Activated naive CD4-positive, alpha-beta T cell treated with anti-CD3 and anti-CD28 coated beads, Interleukin-2, amount 10 ng/mL, durations not matched to agents 7 days and 5 days (primary cell): ENCODE measurements around the gene PLXNB1.

Source experiments
- CTCF ChIA-PET: fragments of 350-600 bp; sonication (Branson Sonifier 250); formaldehyde crosslinking; loops from one replicate; lab custom pipeline; 2021; ENCODE audit warnings: antibody characterized with exemption; lab: Charles Lee
- DNase-seq: peaks from one replicate; pipeline ENCODE4 v3.0.0-alpha.2; 2020
- H3K27ac Mint-ChIP-seq: one replicate; pipeline ENCODE4 v1.8.0; 2021; ENCODE audit warnings: mild to moderate bottlenecking, moderate library complexity, mixed read lengths
- H3K27me3 Mint-ChIP-seq: one replicate; pipeline ENCODE4 v1.8.0; 2021; ENCODE audit warnings: mild to moderate bottlenecking, mixed read lengths
- H3K36me3 Mint-ChIP-seq: one replicate; pipeline ENCODE4 v1.8.0; 2021; ENCODE audit warnings: mixed read lengths
- H3K4me1 Mint-ChIP-seq: one replicate; pipeline ENCODE4 v1.8.0; 2021; ENCODE audit warnings: mixed read lengths
- H3K4me3 Mint-ChIP-seq: one replicate; pipeline ENCODE4 v1.8.0; 2021; ENCODE audit warnings: mild to moderate bottlenecking, moderate library complexity, mixed read lengths
- H3K9me3 Mint-ChIP-seq: one replicate; pipeline ENCODE4 v1.8.0; 2021; ENCODE audit warnings: mixed read lengths

The PLXNB1 gene

GRCh38 chr3:48416546-48416945 lies 13.3 kb downstream of the PLXNB1 start:
- no peak overlapping the region for H3K27ac Mint-ChIP-seq
- H3K36me3 Mint-ChIP-seq, result no peaks in the 10 kb centered on the region
- CTCF ChIA-PET, result interaction anchor here (1.0 to 2.5 kb wide), 3 partner anchors 16 to 91 kb away, joined by 3 to 10 read pairs (median 6); no protein-coding TSS in a partner anchor

GRCh38 chr3:48416091-48416505 lies 13.8 kb downstream of the PLXNB1 start:
- H3K4me3 Mint-ChIP-seq, result no peak overlapping the region
- H3K27ac Mint-ChIP-seq, result no peak overlapping the region
- no peaks in the 10 kb centered on the region for H3K36me3 Mint-ChIP-seq
- CTCF ChIA-PET, result interaction anchor here (1.0 to 2.5 kb wide), 4 partner anchors 16 to 91 kb away, joined by 3 to 10 read pairs (median 6); no protein-coding TSS in a partner anchor
- H3K4me1 Mint-ChIP-seq, result no peaks in the 10 kb centered on the region
- H3K27me3 Mint-ChIP-seq, result no peaks in the 10 kb centered on the region
- no peaks in the 10 kb centered on the region for H3K9me3 Mint-ChIP-seq
- no peak for DNase-seq

More at GRCh38 chr3:48416546-48416945, 13.3 kb downstream of the PLXNB1 start:
- H3K9me3 Mint-ChIP-seq, result no peaks in the 10 kb centered on the region
- H3K4me1 Mint-ChIP-seq, result no peaks in the 10 kb centered on the region
- no peak overlapping the region for H3K4me3 Mint-ChIP-seq
- DNase-seq, result no peak
- H3K27me3 Mint-ChIP-seq, result no peaks in the 10 kb centered on the region

- no peak for DNase-seq
- Mint-ChIP-seq H3K4me1 (no peaks in the 10 kb centered on the region), H3K4me3 (no peak overlapping the region), H3K27me3 (no peaks in the 10 kb centered on the region), H3K9me3 (no peaks in the 10 kb centered on the region), H3K27ac (no peak overlapping the region), H3K36me3 (no peaks in the 10 kb centered on the region)
- CTCF ChIA-PET, result interaction anchor here (1.9 to 2.5 kb wide), 3 partner anchors 15 to 21 kb away, joined by 5 to 10 read pairs (median 6); no protein-coding TSS in a partner anchor
These were observed 14.5 kb downstream of the PLXNB1 start for GRCh38 chr3:48415251-48415953.

- no peak overlapping the region for H3K27ac Mint-ChIP-seq
- H3K4me3 Mint-ChIP-seq, result no peak overlapping the region
- CTCF ChIA-PET, result interaction anchor here (1.9 to 2.5 kb wide), 2 partner anchors 18 to 22 kb away, joined by 5 to 10 read pairs; no protein-coding TSS in a partner anchor
- H3K36me3 Mint-ChIP-seq, result no peaks in the 10 kb centered on the region
- H3K27me3 Mint-ChIP-seq, result no peaks in the 10 kb centered on the region
- no peaks in the 10 kb centered on the region for H3K9me3 Mint-ChIP-seq
- no peak for DNase-seq
- no peaks in the 10 kb centered on the region for H3K4me1 Mint-ChIP-seq
These were observed 15.3 kb downstream of the PLXNB1 start for GRCh38 chr3:48414376-48415250.

- no peak for DNase-seq
- Mint-ChIP-seq H3K9me3 (no peaks in the 10 kb centered on the region), H3K4me1 (no peaks in the 10 kb centered on the region), H3K27me3 (no peaks in the 10 kb centered on the region), H3K27ac (no peak overlapping the region), H3K36me3 (no peaks in the 10 kb centered on the region), H3K4me3 (no peak overlapping the region)
- CTCF ChIA-PET, result interaction anchor here (0.7 to 1.3 kb wide), 2 partner anchors 22 to 24 kb away, joined by 3 read pairs; no protein-coding TSS in a partner anchor
These were observed 16.3 kb downstream of the PLXNB1 start for GRCh38 chr3:48413611-48414010.

GRCh38 chr3:48413086-48413485 lies 16.8 kb downstream of the PLXNB1 start:
- H3K27ac Mint-ChIP-seq, result no peak overlapping the region

GRCh38 chr3:48412375-48413001 lies 17.4 kb downstream of the PLXNB1 start:
- no peak overlapping the region for H3K27ac Mint-ChIP-seq
- H3K36me3 Mint-ChIP-seq, result no peaks in the 10 kb centered on the region
- CTCF ChIA-PET, result interaction anchor here (1.3 to 1.4 kb wide), 2 partner anchors 24 to 25 kb away, joined by 3 to 9 read pairs; no protein-coding TSS in a partner anchor

More at GRCh38 chr3:48413086-48413485, 16.8 kb downstream of the PLXNB1 start:
- Mint-ChIP-seq H3K27me3 (no peaks in the 10 kb centered on the region), H3K36me3 (no peaks in the 10 kb centered on the region), H3K4me1 (no peaks in the 10 kb centered on the region), H3K4me3 (no peak overlapping the region), H3K9me3 (no peaks in the 10 kb centered on the region)
- no peak for DNase-seq
- CTCF ChIA-PET, result interaction anchor here (0.7 to 1.3 kb wide), 2 partner anchors 23 to 25 kb away, joined by 3 read pairs; no protein-coding TSS in a partner anchor

GRCh38 chr3:48411606-48412374 lies 18.1 kb downstream of the PLXNB1 start:
- H3K27me3 Mint-ChIP-seq, result peaks cover 9% of the 10 kb centered on the region
- CTCF ChIA-PET, result interaction anchor here (1.4 to 2.4 kb wide), 2 partner anchors 12 to 24 kb away, joined by 8 to 9 read pairs; no protein-coding TSS in a partner anchor
- no peaks in the 10 kb centered on the region for H3K9me3 Mint-ChIP-seq
- no peaks in the 10 kb centered on the region for H3K36me3 Mint-ChIP-seq
- no peak overlapping the region for H3K4me3 Mint-ChIP-seq
- DNase-seq, result peak; percentile 18
- H3K4me1 Mint-ChIP-seq, result no peaks in the 10 kb centered on the region
- no peak overlapping the region for H3K27ac Mint-ChIP-seq

More at GRCh38 chr3:48412375-48413001, 17.4 kb downstream of the PLXNB1 start:
- Mint-ChIP-seq H3K4me3 (no peak overlapping the region), H3K27me3 (peaks cover 3% of the 10 kb centered on the region), H3K4me1 (no peaks in the 10 kb centered on the region), H3K9me3 (no peaks in the 10 kb centered on the region)
- DNase-seq, result peak; percentile 17

- Mint-ChIP-seq H3K36me3 (no peaks in the 10 kb centered on the region), H3K9me3 (no peaks in the 10 kb centered on the region), H3K27me3 (peaks cover 9% of the 10 kb centered on the region), H3K4me3 (no peak overlapping the region), H3K4me1 (no peaks in the 10 kb centered on the region), H3K27ac (no peak overlapping the region)
- DNase-seq, result peak; percentile 16
- CTCF ChIA-PET, result interaction anchor here (1.4 to 2.4 kb wide), 3 partner anchors 11 to 25 kb away, joined by 5 to 9 read pairs (median 8); no protein-coding TSS in a partner anchor
These were observed 18.8 kb downstream of the PLXNB1 start for GRCh38 chr3:48411041-48411588.

GRCh38 chr3:48410205-48411040 lies 19.5 kb downstream of the PLXNB1 start:
- DNase-seq, result peak; percentile 10

GRCh38 chr3:48409291-48410201 lies 20.3 kb downstream of the PLXNB1 start:
- H3K9me3 Mint-ChIP-seq, result no peaks in the 10 kb centered on the region
- H3K36me3 Mint-ChIP-seq, result no peaks in the 10 kb centered on the region
- H3K4me1 Mint-ChIP-seq, result no peaks in the 10 kb centered on the region
- CTCF ChIA-PET, result interaction anchor here (1.6 to 3.5 kb wide), 7 partner anchors 9 to 26 kb away, joined by 4 to 26 read pairs (median 8); no protein-coding TSS in a partner anchor
- H3K4me3 Mint-ChIP-seq, result no peak overlapping the region
- DNase-seq, result peak; percentile 13
- H3K27me3 Mint-ChIP-seq, result peaks cover 9% of the 10 kb centered on the region
- no peak overlapping the region for H3K27ac Mint-ChIP-seq

More at GRCh38 chr3:48410205-48411040, 19.5 kb downstream of the PLXNB1 start:
- no peak overlapping the region for H3K27ac Mint-ChIP-seq
- H3K36me3 Mint-ChIP-seq, result no peaks in the 10 kb centered on the region
- no peaks in the 10 kb centered on the region for H3K9me3 Mint-ChIP-seq
- CTCF ChIA-PET, result interaction anchor here (1.6 to 2.5 kb wide), 3 partner anchors 10 to 26 kb away, joined by 5 to 8 read pairs (median 6); no protein-coding TSS in a partner anchor
- H3K4me3 Mint-ChIP-seq, result no peak overlapping the region
- peaks cover 9% of the 10 kb centered on the region for H3K27me3 Mint-ChIP-seq
- no peaks in the 10 kb centered on the region for H3K4me1 Mint-ChIP-seq
